ENCODE data around the gene CNKSR2.
A peak's percentile ranks its signal among the peaks of the same experiment; 100 is the strongest.

The CNKSR2 gene

DNA sequence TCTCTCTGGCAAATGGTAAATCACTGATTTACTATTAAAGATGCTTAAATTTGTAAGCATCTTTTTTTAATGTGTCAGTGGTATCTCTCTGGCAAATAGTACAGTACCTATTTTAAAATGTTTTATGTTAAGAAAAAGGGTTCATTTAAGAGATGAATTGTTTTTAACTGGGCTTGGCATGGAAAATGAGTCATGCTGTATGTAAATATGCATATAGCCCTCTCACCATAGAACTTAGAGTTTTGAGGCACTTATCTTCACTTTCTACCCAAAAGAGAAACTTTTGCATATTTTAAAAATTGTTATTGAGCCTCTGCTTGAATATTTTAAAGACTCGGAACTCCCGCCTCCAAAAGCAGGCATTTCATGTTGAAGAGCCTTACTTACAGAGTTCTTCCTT lies 246.0 kb downstream of the CNKSR2 start:
- TF ChIP-seq POLR2AphosphoS5 (IDR thresholded peaks at IDR 0.05; ENCODE audit: low read depth, low read length) (no peak), TAF1 (IDR thresholded peaks at IDR 0.05; ENCODE audit: borderline replicate concordance, low read depth, low read length) (no peak), POLR2A (IDR thresholded peaks at IDR 0.05; ENCODE audit: low read depth, low read length) (no peak)
- no peak for DNase-seq (ENCODE audit: insufficient read length)
- FAIRE-seq = no peak

DNA sequence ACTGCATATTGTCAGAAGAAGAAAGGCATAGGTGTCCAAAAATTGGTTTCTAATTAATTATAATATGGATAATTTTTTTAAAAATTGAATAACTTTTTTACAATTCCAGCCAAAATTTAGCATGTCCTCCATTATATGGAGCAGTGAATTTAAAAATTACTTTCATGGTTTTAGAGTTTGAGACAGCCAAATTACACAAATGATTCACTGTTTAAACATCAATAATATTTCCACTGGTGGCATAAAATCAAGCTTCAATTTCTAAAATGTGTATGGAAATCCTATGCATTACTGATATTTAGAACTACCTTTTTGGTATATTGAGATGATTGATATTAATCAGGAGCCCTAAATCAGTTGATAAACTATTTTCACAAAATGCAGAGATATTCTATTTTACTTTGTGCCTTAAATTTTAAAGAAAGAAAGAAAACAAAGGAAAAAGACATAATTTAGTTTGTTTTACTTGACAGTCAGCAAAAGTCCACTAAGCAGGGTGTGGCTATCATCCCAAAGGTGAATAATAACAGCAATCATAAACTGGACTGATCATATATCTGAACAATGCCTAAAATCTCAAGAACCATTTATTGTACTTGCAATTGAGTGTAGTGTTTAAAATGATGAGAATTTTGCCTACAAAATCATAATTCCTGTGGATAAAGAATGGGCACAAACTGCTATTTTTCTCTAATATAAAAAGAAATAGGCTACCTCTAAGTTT lies 249.7 kb downstream of the CNKSR2 start:
- no peak for DNase-seq (ENCODE audit: insufficient read length)
- TF ChIP-seq TAF1 (IDR thresholded peaks at IDR 0.05; ENCODE audit: borderline replicate concordance, low read depth, low read length) (no peak), POLR2AphosphoS5 (IDR thresholded peaks at IDR 0.05; ENCODE audit: low read depth, low read length) (no peak), POLR2A (IDR thresholded peaks at IDR 0.05; ENCODE audit: low read depth, low read length) (no peak)
- no peak for FAIRE-seq

DNA sequence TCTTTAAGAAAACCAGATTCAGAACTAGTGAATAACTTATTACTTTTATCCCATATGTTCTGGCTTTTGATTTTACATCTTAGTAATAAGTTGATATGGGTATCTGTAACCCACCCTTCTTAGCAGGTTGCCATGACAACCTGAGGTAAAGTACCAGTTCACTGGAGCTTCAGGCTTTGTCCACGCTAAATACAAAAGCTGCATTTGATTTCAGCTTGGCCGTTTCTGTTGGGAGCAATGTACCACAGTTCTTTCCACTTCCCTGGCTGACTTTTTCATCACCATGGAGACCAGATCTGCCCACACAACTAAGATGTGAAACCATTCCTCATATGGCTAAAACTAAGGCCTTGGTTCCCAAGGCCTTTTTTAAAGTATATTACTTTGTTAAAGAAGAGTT lies 257.8 kb downstream of the CNKSR2 start:
- DNase-seq (ENCODE audit: insufficient read length) (no peak), FAIRE-seq (no peak)
- TF ChIP-seq TAF1 (IDR thresholded peaks at IDR 0.05; ENCODE audit: borderline replicate concordance, low read depth, low read length) (no peak), POLR2A (IDR thresholded peaks at IDR 0.05; ENCODE audit: low read depth, low read length) (no peak), POLR2AphosphoS5 (IDR thresholded peaks at IDR 0.05; ENCODE audit: low read depth, low read length) (no peak)

DNA sequence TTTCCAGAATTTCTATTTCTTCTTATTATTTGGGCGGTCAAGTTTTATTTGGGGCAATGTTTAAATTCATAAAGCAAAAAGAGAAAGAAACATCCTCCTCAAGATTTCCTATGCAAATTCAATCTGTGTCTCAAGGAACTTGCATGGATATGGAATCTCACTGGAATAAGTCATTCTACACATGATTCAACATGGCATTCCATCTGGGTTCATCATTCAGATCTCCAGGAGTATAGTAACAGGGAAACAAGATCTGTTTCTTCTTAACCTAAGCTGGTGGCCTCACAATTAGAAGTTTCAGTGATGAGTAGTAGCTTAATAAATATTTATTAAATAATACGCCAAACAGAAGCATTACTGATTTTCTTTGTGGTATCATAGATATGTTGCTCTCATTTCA lies 264.1 kb downstream of the CNKSR2 start:
- no peak for TF ChIP-seq POLR2A (IDR thresholded peaks at IDR 0.05; ENCODE audit: low read depth, low read length)
- TF ChIP-seq POLR2AphosphoS5 (IDR thresholded peaks at IDR 0.05; ENCODE audit: low read depth, low read length) = no peak
- no peak for TF ChIP-seq TAF1 (IDR thresholded peaks at IDR 0.05; ENCODE audit: borderline replicate concordance, low read depth, low read length)
- DNase-seq (ENCODE audit: insufficient read length) = no peak
- no peak for FAIRE-seq

DNA sequence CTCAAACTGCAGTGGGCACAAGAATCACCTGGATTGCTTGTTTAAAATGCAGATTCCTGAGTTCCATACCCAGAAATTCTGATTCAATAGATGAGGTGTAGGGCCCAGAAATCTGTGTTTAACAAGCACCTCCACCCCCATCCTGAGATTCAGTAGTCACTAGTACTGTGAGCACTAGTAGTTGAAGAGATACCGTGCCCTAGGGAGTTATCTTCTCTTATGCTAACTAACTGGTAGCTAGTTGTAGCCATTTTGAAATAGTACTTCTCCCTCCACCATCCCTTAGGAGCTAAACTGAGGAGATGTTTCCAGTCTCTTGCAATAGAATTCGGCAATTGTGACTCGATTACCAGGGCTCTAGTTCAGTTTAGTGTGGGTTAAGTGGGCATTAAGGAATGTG lies 265.6 kb downstream of the CNKSR2 start:
- FAIRE-seq = no peak
- no peak for TF ChIP-seq TAF1 (IDR thresholded peaks at IDR 0.05; ENCODE audit: borderline replicate concordance, low read depth, low read length)
- no peak for TF ChIP-seq POLR2AphosphoS5 (IDR thresholded peaks at IDR 0.05; ENCODE audit: low read depth, low read length)
- no peak for TF ChIP-seq POLR2A (IDR thresholded peaks at IDR 0.05; ENCODE audit: low read depth, low read length)
- DNase-seq (ENCODE audit: insufficient read length) = no peak

DNA sequence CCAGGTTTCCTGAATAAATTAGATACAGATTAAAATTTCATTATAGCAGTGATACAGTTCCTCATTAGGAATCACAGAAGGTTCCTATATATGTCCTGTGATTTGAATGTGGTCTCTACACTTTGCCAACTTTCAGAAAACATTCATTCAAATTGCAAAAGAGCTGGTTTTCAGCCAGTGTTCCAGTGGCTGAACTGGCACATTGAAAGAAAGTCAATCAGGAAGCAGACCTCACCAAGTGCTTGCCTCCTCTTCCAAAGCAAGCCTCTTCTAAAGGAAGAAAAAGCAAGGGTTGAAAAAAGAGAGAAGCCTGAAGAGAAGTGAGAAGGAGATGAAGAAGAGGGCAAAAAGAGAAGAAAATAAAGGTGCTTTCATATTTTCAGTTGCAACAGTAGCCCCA lies 271.2 kb downstream of the CNKSR2 start:
- no peak for TF ChIP-seq TAF1 (IDR thresholded peaks at IDR 0.05; ENCODE audit: borderline replicate concordance, low read depth, low read length)
- no peak for TF ChIP-seq POLR2AphosphoS5 (IDR thresholded peaks at IDR 0.05; ENCODE audit: low read depth, low read length)
- TF ChIP-seq POLR2A (IDR thresholded peaks at IDR 0.05; ENCODE audit: low read depth, low read length) = no peak
- DNase-seq (ENCODE audit: insufficient read length) = no peak
- no peak for FAIRE-seq

DNA sequence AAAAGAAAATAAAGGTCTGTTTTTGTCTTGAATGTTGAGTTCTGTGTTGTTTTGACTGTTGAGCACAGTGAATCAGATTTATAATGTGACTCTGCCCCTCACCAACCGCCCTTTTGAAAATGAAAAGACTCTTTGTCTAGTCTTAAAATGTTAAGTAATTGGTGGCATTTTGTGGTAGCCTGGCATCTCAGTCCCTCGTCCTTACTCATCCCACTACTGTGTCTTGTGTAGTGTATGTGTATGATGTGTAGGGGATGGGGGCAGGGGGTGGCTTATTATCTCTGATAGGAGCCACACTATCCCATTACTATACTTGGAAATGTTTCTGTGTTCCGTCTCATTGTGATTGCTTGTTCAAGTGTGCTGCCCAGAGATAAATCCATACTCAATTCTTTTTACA lies 271.7 kb downstream of the CNKSR2 start:
- DNase-seq (ENCODE audit: insufficient read length) (no peak), FAIRE-seq (no peak)
- no peak for TF ChIP-seq POLR2AphosphoS5 (IDR thresholded peaks at IDR 0.05; ENCODE audit: low read depth, low read length)
- no peak for TF ChIP-seq TAF1 (IDR thresholded peaks at IDR 0.05; ENCODE audit: borderline replicate concordance, low read depth, low read length)
- TF ChIP-seq POLR2A (IDR thresholded peaks at IDR 0.05; ENCODE audit: low read depth, low read length) = no peak

DNA sequence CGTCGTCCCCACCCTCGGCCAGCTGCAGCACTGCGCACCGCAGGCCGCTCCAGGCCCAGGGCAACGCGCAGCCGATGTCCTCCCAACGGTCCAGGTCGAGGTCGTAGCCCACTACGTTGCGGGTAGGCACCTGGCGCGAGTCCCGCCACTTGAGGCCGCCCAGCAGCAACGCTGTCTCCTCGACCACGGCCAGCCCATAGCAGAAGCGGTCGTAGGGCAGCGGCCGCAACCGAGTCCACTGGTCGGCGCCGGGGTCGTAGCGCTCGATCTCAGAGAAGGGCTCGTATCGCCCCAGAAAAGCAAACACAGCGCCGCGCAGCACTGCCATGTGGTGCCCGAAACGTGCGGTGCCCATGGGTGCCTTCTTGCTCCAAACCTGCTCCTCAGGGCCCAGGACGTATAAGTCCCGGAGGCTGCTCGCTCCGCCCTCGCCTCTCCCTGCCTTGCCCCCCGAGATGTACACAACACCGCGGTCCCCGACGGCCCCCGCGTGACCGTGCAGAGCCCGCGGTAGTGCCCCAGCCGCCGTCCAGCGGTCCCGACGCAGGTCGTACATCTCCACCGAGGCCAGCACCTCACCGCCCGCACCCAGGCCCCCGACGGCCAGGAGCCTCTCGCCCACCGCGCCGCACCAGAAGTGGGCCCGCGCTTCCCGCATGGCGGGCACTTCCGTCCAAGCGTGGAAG lies 281.8 kb downstream of the CNKSR2 start:
- FAIRE-seq (no peak), DNase-seq (ENCODE audit: insufficient read length) (peak; percentile 6)
- TF ChIP-seq POLR2A (IDR thresholded peaks at IDR 0.05; ENCODE audit: low read depth, low read length) (no peak), TAF1 (IDR thresholded peaks at IDR 0.05; ENCODE audit: borderline replicate concordance, low read depth, low read length) (no peak), POLR2AphosphoS5 (IDR thresholded peaks at IDR 0.05; ENCODE audit: low read depth, low read length) (no peak)

DNA sequence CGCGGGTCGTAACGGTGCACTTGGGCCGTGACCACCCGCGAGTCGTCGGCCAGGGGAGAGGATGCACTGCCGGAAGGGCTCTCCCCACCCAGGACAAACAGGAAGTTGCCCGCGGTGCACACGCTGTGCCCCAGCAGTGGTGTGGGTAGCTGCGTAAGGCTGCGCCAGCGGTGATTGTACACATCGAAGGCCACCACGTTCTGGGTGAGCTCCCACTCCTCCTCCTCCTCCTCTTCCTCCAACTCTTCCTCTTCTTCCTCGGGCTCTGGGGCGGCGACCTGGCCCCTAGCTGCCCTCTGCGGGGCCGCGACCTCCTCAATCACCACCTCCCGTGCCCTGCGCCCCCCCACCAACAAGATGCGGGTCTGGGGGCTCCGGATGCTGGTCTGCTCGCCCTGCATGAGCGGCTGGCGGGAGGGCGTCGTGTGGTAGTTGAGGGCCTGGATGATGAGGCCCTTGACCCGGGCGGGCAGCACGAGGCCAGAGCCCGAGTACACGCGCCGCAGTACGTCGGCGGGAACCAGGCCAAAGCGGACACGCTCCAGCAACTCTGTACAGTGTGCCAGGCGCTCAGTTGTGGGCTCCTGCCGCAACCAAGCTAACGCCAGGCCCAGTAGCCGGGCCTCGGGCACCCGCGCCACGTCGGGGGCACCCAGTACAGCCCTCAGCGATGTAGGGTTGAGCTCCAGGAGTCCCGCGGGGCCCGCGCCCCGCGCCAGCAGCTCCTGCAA lies 282.5 kb downstream of the CNKSR2 start:
- DNase-seq (ENCODE audit: insufficient read length) (peak; percentile 9), FAIRE-seq (no peak)
- no peak for TF ChIP-seq POLR2AphosphoS5 (IDR thresholded peaks at IDR 0.05; ENCODE audit: low read depth, low read length)
- no peak for TF ChIP-seq TAF1 (IDR thresholded peaks at IDR 0.05; ENCODE audit: borderline replicate concordance, low read depth, low read length)
- no peak for TF ChIP-seq POLR2A (IDR thresholded peaks at IDR 0.05; ENCODE audit: low read depth, low read length)

DNA sequence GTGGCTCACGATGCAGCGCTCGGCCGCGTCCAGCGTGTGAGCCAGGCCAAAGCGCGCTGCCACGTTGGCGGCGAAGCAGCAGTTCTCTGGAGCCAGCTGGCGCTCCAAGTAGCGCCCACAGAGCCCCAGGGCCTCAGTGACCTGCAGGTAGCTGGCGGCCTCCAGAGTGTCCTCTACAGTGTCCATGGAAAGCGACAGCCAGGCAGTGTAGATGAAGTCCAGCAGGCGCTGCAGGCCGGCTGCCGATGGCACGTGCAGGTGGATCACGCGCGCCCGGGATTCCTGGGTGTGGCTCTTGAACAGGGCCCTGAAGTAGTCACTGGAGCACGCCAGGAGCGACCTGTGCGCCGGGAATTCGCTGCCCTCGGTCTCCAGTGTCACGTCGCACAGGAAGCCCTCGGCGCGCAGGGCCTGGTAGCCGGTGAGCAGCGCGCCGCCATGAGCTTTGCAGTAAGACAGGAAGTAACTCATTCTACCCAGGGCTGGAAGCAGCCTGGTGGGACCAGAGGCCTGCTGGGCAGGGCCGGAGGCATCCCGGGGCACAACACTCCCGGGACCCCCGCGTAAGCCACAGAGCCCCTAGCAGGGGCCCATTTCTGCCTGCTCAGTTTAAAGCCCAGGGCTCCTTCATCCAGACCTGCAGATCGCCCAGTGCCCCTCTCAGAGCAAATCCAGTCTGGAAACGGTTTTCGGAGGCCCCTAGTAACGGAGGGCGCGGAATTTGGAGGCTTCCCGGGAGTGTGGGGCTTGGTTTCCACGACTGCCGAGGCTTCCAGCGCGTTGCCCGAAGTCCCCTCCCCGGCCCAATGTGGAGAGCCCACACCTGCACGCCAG lies 283.3 kb downstream of the CNKSR2 start:
- FAIRE-seq = no peak
- DNase-seq (ENCODE audit: insufficient read length) = no peak
- no peak for TF ChIP-seq POLR2AphosphoS5 (IDR thresholded peaks at IDR 0.05; ENCODE audit: low read depth, low read length)
- no peak for TF ChIP-seq TAF1 (IDR thresholded peaks at IDR 0.05; ENCODE audit: borderline replicate concordance, low read depth, low read length)
- no peak for TF ChIP-seq POLR2A (IDR thresholded peaks at IDR 0.05; ENCODE audit: low read depth, low read length)
